Mammary epithelial cell (primary cell): ENCODE results near the gene SCNN1A.

Experiments used
- EZH2 ChIP-seq: IDR thresholded peaks from 2 replicates; pipeline ENCODE4 v1.6.1; 2012; ENCODE audit warnings: low read length, inconsistent platforms, borderline replicate concordance
- TF ChIP-seq, protein P1 (sequence below), 2 donors: IDR thresholded peaks in 1 of 2; conservative IDR thresholded peaks in 1 of 2; 2 replicates each; pipeline ENCODE4 v1.5.1; 2011 to 2012; ENCODE audit warnings: inconsistent platforms in 2 of 2, low read length in 2 of 2, mild to moderate bottlenecking in 2 of 2, control low read depth in 1 of 2, low read depth in 1 of 2; ENCODE audit not compliant: insufficient read depth in 1 of 2; ENCODE audit errors: extremely low read depth in 1 of 2

DNA sequence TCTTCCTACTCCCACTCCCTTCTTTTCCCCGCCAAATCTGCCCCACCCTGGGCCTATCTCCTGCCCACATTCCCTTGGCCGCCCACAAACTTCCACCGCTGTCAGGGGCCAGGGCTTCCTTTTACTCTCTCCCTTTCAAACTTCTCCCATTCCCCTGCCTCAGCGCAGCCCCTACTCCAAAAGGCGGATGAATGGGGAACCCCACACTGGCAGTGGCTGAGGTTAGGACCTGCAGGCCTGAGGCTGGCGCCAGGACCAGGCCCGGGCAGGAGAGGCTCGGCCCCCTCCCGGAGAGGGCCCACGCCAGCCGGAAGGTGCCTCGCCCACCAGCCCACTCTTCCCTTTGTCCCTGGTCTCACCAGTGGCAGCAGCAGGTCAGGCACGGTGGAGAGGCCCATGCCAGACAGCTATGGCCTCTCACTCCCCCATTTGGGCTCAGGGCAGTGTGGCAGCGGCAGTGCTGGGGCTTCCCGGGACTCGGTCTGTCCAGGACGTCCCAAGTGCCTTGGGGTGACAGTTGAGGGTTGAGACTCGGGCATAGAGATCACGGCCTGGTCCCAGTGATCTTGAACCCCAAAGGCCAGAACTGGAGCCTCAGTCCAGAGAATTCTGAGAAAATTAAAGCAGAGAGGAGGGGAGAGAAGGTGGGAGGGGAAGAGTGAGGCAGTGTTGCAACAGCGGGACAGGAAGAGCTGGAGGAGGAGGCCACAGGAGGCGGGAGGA lies 33.8 kb downstream of the SCNN1A start, which contains the start of gene TNFRSF1A:
- TF ChIP-seq, protein P1, sequence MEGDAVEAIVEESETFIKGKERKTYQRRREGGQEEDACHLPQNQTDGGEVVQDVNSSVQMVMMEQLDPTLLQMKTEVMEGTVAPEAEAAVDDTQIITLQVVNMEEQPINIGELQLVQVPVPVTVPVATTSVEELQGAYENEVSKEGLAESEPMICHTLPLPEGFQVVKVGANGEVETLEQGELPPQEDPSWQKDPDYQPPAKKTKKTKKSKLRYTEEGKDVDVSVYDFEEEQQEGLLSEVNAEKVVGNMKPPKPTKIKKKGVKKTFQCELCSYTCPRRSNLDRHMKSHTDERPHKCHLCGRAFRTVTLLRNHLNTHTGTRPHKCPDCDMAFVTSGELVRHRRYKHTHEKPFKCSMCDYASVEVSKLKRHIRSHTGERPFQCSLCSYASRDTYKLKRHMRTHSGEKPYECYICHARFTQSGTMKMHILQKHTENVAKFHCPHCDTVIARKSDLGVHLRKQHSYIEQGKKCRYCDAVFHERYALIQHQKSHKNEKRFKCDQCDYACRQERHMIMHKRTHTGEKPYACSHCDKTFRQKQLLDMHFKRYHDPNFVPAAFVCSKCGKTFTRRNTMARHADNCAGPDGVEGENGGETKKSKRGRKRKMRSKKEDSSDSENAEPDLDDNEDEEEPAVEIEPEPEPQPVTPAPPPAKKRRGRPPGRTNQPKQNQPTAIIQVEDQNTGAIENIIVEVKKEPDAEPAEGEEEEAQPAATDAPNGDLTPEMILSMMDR (conservative IDR thresholded peaks at IDR 0.05 in 1 of 2, IDR thresholded peaks at IDR 0.05 in 1 of 2; ENCODE audit: extremely low read depth in 1 of 2, insufficient read depth in 1 of 2, low read depth in 1 of 2, low read length in 2 of 2): no peak
- TF ChIP-seq EZH2: no peak
